ENCODE measurements around the gene TSG101.

The TSG101 gene

GRCh38 chr11:18495271-18495670 lies 31.5 kb downstream of the TSG101 start:
- TF ChIP-seq CTCF (IDR thresholded peaks at IDR 0.05) (no peak), ZFX (IDR thresholded peaks at IDR 0.05; ENCODE audit: borderline replicate concordance) (no peak)
- H3K27ac ChIP-seq, result no peak overlapping the region

GRCh38 chr11:18493310-18493709 lies 33.4 kb downstream of the TSG101 start:
- H3K27ac ChIP-seq, result no peak overlapping the region
- TF ChIP-seq ZFX (IDR thresholded peaks at IDR 0.05; ENCODE audit: borderline replicate concordance) (no peak), CTCF (IDR thresholded peaks at IDR 0.05) (no peak)

DNA sequence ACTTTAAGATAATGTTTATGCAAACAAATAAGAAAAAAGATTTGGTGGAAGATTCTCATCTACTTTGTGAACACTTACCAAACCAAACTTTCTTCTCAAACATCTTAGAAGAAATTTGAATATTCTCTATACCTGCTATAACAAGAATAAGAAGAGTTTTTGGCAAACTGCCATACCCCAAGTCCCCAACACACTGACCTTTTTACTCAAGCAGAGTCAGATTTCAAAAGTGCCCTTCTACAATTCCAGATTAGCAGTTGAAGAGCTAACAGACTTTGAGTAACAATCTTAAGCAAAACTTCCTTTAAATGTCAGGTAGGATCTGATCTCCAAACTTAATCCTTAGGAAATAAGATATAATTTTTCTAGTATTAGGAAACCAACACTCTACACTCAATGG lies 33.9 kb downstream of the TSG101 start:
- H3K27ac ChIP-seq, result no peak overlapping the region
- TF ChIP-seq CTCF (IDR thresholded peaks at IDR 0.05) (no peak), ZFX (IDR thresholded peaks at IDR 0.05; ENCODE audit: borderline replicate concordance) (no peak)

GRCh38 chr11:18491924-18492323 lies 34.8 kb downstream of the TSG101 start:
- H3K27ac ChIP-seq, result no peak overlapping the region
- TF ChIP-seq ZFX (IDR thresholded peaks at IDR 0.05; ENCODE audit: borderline replicate concordance), result no peak
- no peak for TF ChIP-seq CTCF (IDR thresholded peaks at IDR 0.05)

- TF ChIP-seq CTCF (IDR thresholded peaks at IDR 0.05), result no peak
- TF ChIP-seq ZFX (IDR thresholded peaks at IDR 0.05; ENCODE audit: borderline replicate concordance), result no peak
- H3K27ac ChIP-seq, result no peak overlapping the region
These were observed 35.8 kb downstream of the TSG101 start for GRCh38 chr11:18490736-18491485.

GRCh38 chr11:18490319-18490718 lies 36.4 kb downstream of the TSG101 start:
- no peak for TF ChIP-seq CTCF (IDR thresholded peaks at IDR 0.05)
- no peak for TF ChIP-seq ZFX (IDR thresholded peaks at IDR 0.05; ENCODE audit: borderline replicate concordance)
- no peak overlapping the region for H3K27ac ChIP-seq

- TF ChIP-seq CTCF (IDR thresholded peaks at IDR 0.05), result no peak
- TF ChIP-seq ZFX (IDR thresholded peaks at IDR 0.05; ENCODE audit: borderline replicate concordance), result no peak
These were observed 40.7 kb downstream of the TSG101 start for GRCh38 chr11:18485913-18486528.

More at GRCh38 chr11:18485913-18486528, 40.7 kb downstream of the TSG101 start:
- H3K27ac ChIP-seq, result no peak overlapping the region
